Measurements from ENCODE around the gene DPH7. TPM values are rescaled to one million over a fixed set of nuclear protein-coding genes. Genes with fewer than 3 reads are reported as not detected.
"Not testable (repeated sequence)": the region's sequence is repeated elsewhere in the genome, so short reads cannot be mapped to it uniquely, and the experiment has no call there.

Gene DPH7
- total RNA-seq, result 23.1 and 28.0 TPM in 2 replicates

- peak; percentile 62 for DNase-seq (ENCODE audit: low read depth, low spot score)
Measured at GRCh38 chr9:137578518-137579258, at the start of gene DPH7. Gene DPH7, minus strand, starts transcription at chr9:137578925. Its CDS starts 148 bp downstream, at chr9:137578777.

- not testable (repeated sequence) for DNase-seq (ENCODE audit: low read depth, low spot score)
Measured at GRCh38 chr9:137627406-137627805, 48.7 kb upstream of the DPH7 start.

GRCh38 chr9:137626464-137626863 lies 47.7 kb upstream of the DPH7 start:
- no peak for DNase-seq (ENCODE audit: low read depth, low spot score)

- not testable (repeated sequence) for DNase-seq (ENCODE audit: low read depth, low spot score)
Measured at GRCh38 chr9:137622211-137622610, 43.5 kb upstream of the DPH7 start.

- no peak for DNase-seq (ENCODE audit: low read depth, low spot score)
Measured at GRCh38 chr9:137621131-137621757, 42.5 kb upstream of the DPH7 start.

GRCh38 chr9:137620581-137620980 lies 41.9 kb upstream of the DPH7 start:
- no peak for DNase-seq (ENCODE audit: low read depth, low spot score)

GRCh38 chr9:137620048-137620405 lies 41.3 kb upstream of the DPH7 start:
- DNase-seq (ENCODE audit: low read depth, low spot score), result no peak

- DNase-seq (ENCODE audit: low read depth, low spot score), result no peak
Measured at GRCh38 chr9:137619240-137620047, 40.7 kb upstream of the DPH7 start.

GRCh38 chr9:137618105-137619067 lies 39.7 kb upstream of the DPH7 start, which contains the start of gene EHMT1:
Gene EHMT1, plus strand, starts transcription at chr9:137619005. Its CDS starts 24 bp downstream, at chr9:137619029.
- no peak for DNase-seq (ENCODE audit: low read depth, low spot score)

- no peak for DNase-seq (ENCODE audit: low read depth, low spot score)
Measured at GRCh38 chr9:137615387-137615871, 36.7 kb upstream of the DPH7 start.

- DNase-seq (ENCODE audit: low read depth, low spot score), result no peak
Measured at GRCh38 chr9:137614631-137615386, 36.1 kb upstream of the DPH7 start.

DNA sequence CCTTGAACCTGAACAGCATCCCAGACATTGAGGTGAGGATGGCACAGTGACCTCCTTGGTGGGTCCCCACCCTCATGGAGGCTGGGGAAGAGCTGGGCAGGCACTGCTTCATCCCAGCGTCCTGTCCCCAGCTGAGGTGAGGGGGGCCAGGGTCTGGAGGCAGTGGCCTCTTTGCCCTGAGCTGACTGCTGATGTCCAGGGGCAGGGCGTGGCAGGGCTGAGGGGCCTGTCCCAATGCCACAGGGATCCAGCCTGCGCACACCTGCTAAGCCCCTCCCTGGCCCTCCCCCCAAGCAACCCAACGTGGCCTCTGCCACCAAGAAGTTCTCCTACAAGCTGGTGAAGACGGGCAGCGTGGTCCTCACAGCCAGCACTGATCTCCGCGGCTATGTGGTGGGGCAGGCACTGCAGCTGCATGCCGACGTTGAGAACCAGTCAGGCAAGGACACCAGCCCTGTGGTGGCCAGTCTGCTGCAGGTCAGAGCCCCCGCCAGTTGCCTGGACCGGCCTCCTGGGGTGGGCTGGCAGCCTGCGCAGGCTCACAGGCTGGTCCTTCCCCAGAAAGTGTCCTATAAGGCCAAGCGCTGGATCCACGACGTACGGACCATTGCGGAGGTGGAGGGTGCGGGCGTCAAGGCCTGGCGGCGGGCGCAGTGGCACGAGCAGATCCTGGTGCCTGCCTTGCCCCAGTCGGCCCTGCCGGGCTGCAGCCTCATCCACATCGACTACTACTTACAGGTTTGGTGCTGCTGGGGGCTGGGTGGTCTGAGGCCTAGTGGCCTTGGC lies 35.2 kb upstream of the DPH7 start:
- DNase-seq (ENCODE audit: low read depth, low spot score), result no peak

- DNase-seq (ENCODE audit: low read depth, low spot score), result no peak
Measured at GRCh38 chr9:137613259-137613658, 34.5 kb upstream of the DPH7 start.

- no peak for DNase-seq (ENCODE audit: low read depth, low spot score)
Measured at GRCh38 chr9:137612741-137613142, 34.0 kb upstream of the DPH7 start.

- no peak for DNase-seq (ENCODE audit: low read depth, low spot score)
Measured at GRCh38 chr9:137611623-137612609, 33.2 kb upstream of the DPH7 start.

DNA sequence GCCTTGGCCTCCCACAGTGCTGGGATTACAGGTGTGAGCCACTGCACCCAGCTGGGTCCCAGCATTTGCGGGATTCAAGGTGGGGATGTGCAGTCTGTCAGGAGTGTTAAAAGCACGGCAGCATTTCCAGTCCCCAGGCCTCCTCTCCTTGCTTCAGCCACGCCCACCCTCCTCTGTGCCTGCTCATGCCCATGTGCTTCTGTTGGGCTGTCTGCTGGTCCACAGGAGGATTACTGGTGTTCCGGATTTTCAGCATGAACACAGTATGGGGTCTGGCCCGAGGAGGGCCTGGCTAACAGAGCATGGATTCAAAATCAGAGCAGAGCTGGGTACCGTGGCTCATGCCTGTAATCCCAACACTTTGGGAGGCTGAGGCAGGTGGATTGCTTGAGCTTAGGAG lies 32.2 kb upstream of the DPH7 start:
- no peak for DNase-seq (ENCODE audit: low read depth, low spot score)

DNA sequence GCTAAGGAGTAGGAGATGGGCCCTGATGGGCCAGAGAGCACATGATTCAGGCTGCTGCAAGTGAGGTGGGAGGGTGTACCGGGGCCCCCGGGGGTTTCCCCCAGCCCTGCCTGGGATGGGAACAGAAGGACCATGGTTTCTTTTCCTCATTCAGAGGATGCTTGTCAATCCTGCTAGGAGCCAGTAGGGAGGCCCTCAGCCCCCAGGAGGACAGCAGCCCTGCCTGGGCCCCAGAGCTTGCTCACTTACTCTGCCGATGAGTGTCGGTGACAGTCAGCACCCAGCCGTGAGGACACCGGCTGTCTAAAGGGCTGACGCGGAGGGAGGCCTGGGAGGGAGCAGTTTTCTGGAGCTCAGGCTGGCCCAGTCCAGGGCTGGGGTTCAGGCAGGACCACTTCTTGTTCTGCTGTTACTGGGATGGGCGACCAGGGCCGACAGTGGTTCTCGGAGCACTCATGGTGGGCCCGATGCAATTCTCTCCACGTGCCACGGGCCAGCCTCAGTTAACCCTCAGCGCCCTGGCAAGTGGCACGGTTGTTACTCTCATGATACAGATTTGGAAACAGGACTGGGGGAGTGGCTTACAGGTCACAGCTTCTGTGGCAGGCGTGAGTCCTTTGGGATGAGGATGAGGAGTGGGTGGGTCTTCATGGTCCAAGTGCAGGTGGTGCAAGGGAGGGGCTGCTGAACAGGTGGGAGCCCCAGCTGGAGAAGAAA lies 28.6 kb upstream of the DPH7 start:
- DNase-seq (ENCODE audit: low read depth, low spot score), result no peak

Measured in pulmonary artery endothelial cell (primary cell).